ENCODE results near the gene EGLN3.
A peak's percentile ranks its signal among the peaks of the same experiment; 100 is the strongest.

EGLN3 gene

DNA sequence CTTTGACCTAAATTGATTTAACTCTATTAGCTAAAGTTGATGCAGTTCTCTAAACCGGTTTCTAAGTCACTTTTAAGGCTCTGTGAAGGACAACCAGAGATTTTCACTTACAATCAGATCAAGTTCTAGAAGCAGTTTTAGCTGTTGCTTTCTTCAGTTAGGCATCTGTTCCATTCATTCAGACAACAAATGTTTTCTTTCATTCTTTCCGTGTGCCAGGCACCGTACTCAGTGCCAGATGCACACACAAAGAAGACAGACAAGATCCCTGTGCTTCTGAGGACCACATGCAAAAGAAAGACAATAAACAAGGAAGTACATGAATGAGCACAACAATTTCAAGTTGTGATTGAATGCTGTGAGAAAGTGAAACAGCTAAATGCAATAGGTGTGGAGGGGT, 11.1 kb upstream of the EGLN3 start:
- Histone ChIP-seq H3K4me1 (ENCODE audit: insufficient read depth, low read length) (peaks cover 11% of the 10 kb centered on the region), H3K9me3 (ENCODE audit: insufficient read depth, low read depth, low read length) (no peaks in the 10 kb centered on the region), H3K27me3 (ENCODE audit: insufficient read depth, low read length) (no peaks in the 10 kb centered on the region), H3K36me3 (ENCODE audit: insufficient read depth, low read length) (no peaks in the 10 kb centered on the region), H3K4me3 (ENCODE audit: low read length) (no peak overlapping the region), H3K27ac (ENCODE audit: low read depth, low read length) (no peak overlapping the region), H3K9ac (ENCODE audit: low read depth, low read length) (no peak overlapping the region)
- 63% methylated on average over 3 of the region's 3 CpGs for WGBS

DNA sequence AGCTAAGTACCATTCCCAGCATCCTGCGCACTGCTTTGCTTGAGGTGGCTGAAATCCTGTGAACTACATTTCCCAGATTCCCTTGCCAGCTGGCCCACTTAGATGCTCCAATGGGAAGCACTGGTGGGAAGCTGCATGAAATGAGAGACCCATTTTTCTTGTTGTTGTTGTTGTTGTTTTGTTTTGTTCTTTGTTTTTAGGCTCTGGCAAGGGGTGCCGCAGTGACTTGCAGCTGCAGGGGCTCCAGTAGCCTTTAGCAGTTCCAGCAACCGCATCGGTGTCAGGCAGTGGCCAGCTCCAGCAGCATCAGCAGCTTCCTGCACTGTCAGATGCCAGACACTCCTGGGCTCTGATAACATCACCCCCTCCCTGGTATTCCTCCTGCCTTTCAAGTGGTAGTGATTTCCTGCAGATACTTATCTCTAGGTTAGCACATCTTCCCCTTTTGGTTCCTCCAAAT, 8.8 kb upstream of the EGLN3 start:
- Histone ChIP-seq H3K9me3 (ENCODE audit: insufficient read depth, low read depth, low read length) (no peaks in the 10 kb centered on the region), H3K27me3 (ENCODE audit: insufficient read depth, low read length) (no peaks in the 10 kb centered on the region), H3K4me3 (ENCODE audit: low read length) (no peak overlapping the region), H3K27ac (ENCODE audit: low read depth, low read length) (no peak overlapping the region), H3K4me1 (ENCODE audit: insufficient read depth, low read length) (peaks cover 4% of the 10 kb centered on the region), H3K9ac (ENCODE audit: low read depth, low read length) (no peak overlapping the region), H3K36me3 (ENCODE audit: insufficient read depth, low read length) (no peaks in the 10 kb centered on the region)
- WGBS, result 77% methylated on average over 4 of the region's 4 CpGs

DNA sequence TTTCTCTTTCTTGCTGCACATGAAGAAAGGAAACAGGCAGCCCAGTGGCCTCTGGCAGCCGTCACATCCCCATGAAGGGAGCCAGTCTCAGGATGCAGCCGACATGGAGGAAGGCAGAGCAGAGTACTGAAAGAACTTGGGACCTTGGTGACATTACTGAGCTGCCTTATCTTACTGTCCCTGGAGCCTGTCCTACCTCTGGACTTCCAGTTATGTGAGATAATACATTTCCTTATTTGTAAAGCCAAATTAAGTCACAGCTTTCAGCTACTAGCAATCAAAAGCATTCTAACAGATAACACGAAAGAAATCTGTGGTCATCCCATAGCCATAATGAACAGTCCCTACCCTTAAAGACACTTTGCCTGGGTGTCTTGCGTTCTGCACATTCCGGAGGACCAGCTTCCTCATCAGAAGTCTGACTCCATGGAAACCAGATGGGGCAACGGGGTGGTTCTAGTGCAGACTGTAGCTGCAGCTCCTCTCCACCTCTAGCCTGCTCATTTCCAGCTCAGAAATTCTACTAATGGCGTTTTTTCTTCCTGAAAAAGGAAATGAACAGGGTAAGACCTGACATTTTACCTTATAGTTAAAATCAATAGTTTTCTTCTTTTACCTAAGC, 7.8 kb upstream of the EGLN3 start:
- H3K9ac ChIP-seq (ENCODE audit: low read depth, low read length), result no peak overlapping the region
- peaks cover 4% of the 10 kb centered on the region for H3K4me1 ChIP-seq (ENCODE audit: insufficient read depth, low read length)
- H3K4me3 ChIP-seq (ENCODE audit: low read length), result no peak overlapping the region
- no peaks in the 10 kb centered on the region for H3K27me3 ChIP-seq (ENCODE audit: insufficient read depth, low read length)
- WGBS, result 94% methylated on average over 7 of the region's 7 CpGs
- H3K27ac ChIP-seq (ENCODE audit: low read depth, low read length), result no peak overlapping the region
- H3K36me3 ChIP-seq (ENCODE audit: insufficient read depth, low read length), result no peaks in the 10 kb centered on the region
- H3K9me3 ChIP-seq (ENCODE audit: insufficient read depth, low read depth, low read length), result no peaks in the 10 kb centered on the region

DNA sequence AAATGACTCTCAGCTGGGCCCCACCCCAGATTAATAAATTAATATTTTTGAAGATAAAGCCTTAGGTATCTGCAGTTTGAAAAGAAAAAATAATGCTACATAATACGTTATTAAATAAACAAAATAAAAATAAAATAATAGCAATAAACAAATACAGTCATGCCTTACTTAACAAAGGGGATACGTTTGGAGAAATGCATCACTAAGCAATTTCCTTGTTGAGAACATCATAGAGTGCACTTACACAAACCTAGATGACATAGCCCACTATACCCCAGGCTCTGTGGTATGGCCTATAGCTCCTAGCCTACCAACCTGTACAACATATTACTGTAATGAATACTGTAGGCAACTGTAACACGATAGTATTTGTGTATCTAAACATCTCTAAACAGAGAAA, 7.1 kb upstream of the EGLN3 start:
- H3K4me3 ChIP-seq (ENCODE audit: low read length), result no peak overlapping the region
- H3K9ac ChIP-seq (ENCODE audit: low read depth, low read length), result no peak overlapping the region
- H3K4me1 ChIP-seq (ENCODE audit: insufficient read depth, low read length), result peaks cover 4% of the 10 kb centered on the region
- no peak overlapping the region for H3K27ac ChIP-seq (ENCODE audit: low read depth, low read length)
- no peaks in the 10 kb centered on the region for H3K9me3 ChIP-seq (ENCODE audit: insufficient read depth, low read depth, low read length)
- H3K36me3 ChIP-seq (ENCODE audit: insufficient read depth, low read length), result no peaks in the 10 kb centered on the region
- H3K27me3 ChIP-seq (ENCODE audit: insufficient read depth, low read length), result no peaks in the 10 kb centered on the region
- WGBS, result 100% methylated on average over 2 of the region's 3 CpGs

DNA sequence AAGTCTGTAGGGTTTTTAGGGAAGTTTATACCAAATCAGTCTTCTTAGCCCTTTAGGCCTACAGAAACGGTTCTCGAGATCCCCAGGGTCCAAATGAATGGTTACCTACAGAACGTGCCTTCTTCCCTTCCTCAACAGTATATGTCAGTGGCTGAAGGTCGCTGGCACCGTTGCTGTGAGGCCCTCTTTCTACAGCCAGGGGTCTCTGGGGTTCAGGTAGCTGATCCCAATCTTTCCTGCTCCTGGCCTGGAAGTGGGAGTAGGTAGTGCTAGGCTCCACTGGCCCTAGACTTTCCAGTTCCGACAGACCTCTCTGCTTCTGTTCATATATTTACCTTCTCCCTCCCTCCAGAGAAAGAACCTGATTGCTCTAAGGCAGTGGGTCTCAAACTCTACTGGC, 6.4 kb upstream of the EGLN3 start:
- Histone ChIP-seq H3K9ac (ENCODE audit: low read depth, low read length) (no peak overlapping the region), H3K4me3 (ENCODE audit: low read length) (no peak overlapping the region), H3K4me1 (ENCODE audit: insufficient read depth, low read length) (peaks cover 4% of the 10 kb centered on the region), H3K36me3 (ENCODE audit: insufficient read depth, low read length) (no peaks in the 10 kb centered on the region), H3K27ac (ENCODE audit: low read depth, low read length) (no peak overlapping the region), H3K9me3 (ENCODE audit: insufficient read depth, low read depth, low read length) (no peaks in the 10 kb centered on the region), H3K27me3 (ENCODE audit: insufficient read depth, low read length) (no peaks in the 10 kb centered on the region)
- 90% methylated on average over 6 of the region's 6 CpGs for WGBS

DNA sequence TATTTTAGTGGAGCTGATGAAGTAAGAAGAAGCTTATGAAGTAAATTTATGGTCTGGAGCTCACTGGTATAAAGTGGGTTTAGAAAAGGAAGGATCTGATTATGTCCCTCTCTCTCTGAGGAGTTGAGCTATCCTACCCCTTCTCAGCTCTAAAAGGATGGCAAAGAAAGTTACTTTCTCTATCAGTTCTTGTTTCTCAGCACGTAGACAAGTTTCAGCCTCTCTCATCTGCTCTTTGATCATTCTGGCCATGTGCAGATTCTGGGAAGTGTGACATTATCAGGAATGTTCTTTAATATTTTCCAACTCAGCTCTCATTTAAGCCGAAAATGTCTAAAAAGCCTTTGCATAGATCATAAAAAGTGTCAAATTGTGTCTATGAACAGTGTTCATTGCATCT, 5.8 kb upstream of the EGLN3 start:
- H3K4me3 ChIP-seq (ENCODE audit: low read length), result no peak overlapping the region
- no peaks in the 10 kb centered on the region for H3K9me3 ChIP-seq (ENCODE audit: insufficient read depth, low read depth, low read length)
- peaks cover 7% of the 10 kb centered on the region for H3K4me1 ChIP-seq (ENCODE audit: insufficient read depth, low read length)
- H3K36me3 ChIP-seq (ENCODE audit: insufficient read depth, low read length), result no peaks in the 10 kb centered on the region
- WGBS, result 85% methylated on average over 1 of the region's 2 CpGs
- no peak overlapping the region for H3K9ac ChIP-seq (ENCODE audit: low read depth, low read length)
- H3K27ac ChIP-seq (ENCODE audit: low read depth, low read length), result no peak overlapping the region
- no peaks in the 10 kb centered on the region for H3K27me3 ChIP-seq (ENCODE audit: insufficient read depth, low read length)

DNA sequence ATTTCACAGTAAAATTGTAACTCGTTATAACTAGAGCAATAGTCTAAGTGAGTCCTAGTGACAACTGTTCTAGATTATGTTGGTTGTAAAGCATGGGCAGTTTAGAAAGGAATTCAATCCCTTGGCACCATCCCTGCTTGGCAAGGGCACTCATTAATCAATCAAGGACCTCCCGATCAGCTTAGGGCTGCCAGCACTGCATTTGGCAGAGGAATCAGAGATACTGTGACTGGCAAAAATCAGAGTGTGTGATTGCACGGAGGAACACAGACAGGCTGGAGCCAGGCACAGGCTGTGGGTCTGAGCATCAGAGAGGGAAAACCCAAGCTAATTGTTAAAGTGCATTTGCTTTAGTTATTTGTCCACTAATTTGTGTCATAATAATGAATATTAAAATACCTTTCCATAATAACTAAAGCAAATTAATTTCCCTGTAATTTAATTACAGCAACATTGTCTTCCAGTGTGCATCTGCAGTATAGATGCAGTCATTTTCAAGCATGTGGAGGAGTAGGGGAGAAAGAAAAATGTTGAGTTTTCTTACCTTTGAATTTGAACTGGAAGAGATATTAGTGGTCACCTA, 3.2 kb upstream of the EGLN3 start:
- 96% methylated on average over 3 of the region's 3 CpGs for WGBS
- H3K27me3 ChIP-seq (ENCODE audit: insufficient read depth, low read length), result peaks cover 14% of the 10 kb centered on the region

DNA sequence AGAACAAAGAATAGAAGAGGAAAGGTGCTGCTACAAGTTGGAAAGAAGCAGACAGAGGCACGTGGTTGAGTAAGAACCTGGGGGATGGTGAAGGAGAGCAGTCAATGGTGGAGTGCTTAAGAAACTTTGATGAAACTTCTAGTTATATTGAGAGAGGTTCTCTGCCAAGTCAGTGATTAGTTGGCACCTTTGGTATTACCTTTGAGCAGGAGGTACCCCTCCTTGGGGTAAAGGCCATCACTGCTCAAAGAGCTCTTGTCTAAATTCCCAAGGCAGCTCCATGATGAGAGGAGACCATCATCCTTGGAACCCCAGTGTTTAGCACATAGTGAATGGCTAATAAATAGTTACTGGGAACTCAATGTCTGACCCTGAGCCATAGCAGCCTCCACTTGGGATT, 1.7 kb upstream of the EGLN3 start:
- Histone ChIP-seq H3K4me3 (ENCODE audit: low read length) (no peak overlapping the region), H3K27me3 (ENCODE audit: insufficient read depth, low read length) (peaks cover 15% of the 10 kb centered on the region), H3K9ac (ENCODE audit: low read depth, low read length) (no peak overlapping the region), H3K36me3 (ENCODE audit: insufficient read depth, low read length) (no peaks in the 10 kb centered on the region), H3K9me3 (ENCODE audit: insufficient read depth, low read depth, low read length) (no peaks in the 10 kb centered on the region), H3K4me1 (ENCODE audit: insufficient read depth, low read length) (peaks cover 24% of the 10 kb centered on the region), H3K27ac (ENCODE audit: low read depth, low read length) (no peak overlapping the region)
- 91% methylated on average over 1 of the region's 1 CpG for WGBS

More for the DNA sequence above, 3.2 kb upstream of the EGLN3 start:
- Histone ChIP-seq H3K4me3 (ENCODE audit: low read length) (no peak overlapping the region), H3K9ac (ENCODE audit: low read depth, low read length) (no peak overlapping the region), H3K27ac (ENCODE audit: low read depth, low read length) (no peak overlapping the region), H3K36me3 (ENCODE audit: insufficient read depth, low read length) (no peaks in the 10 kb centered on the region), H3K9me3 (ENCODE audit: insufficient read depth, low read depth, low read length) (no peaks in the 10 kb centered on the region), H3K4me1 (ENCODE audit: insufficient read depth, low read length) (peaks cover 13% of the 10 kb centered on the region)

DNA sequence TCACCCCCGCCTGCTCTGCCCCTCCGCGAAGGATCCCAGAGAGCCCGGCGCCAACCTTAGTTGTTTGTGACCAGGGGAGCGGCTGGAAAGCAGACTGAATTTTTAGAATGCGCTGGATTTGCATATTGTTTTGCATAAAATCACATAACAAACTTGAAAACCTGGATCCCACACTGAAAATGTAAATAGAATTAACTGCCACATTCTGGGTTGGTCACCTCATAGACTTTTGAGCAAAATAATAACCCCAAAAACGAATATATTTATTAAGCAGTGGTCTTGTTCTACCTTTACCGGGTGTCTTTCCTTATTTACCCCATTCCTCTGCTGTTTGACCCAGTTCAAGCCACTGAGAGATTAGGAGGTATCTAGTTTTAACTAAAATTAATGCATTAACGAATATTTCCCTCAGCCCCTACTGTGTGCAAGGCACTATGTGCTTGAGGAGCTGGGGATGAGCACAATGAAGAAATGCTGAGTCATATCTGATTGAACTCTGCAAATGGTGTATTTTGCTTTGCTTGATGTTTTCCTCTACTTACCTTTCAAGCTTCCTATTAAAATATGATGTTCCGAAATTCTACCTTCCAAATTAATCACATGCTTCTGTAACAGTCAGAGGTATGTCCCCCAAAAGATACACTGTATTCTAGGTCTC, 438 bp upstream of the EGLN3 start:
- WGBS, result 12% methylated on average over 8 of the region's 11 CpGs
- H3K4me1 ChIP-seq (ENCODE audit: insufficient read depth, low read length), result peaks cover 33% of the 10 kb centered on the region
- no peaks in the 10 kb centered on the region for H3K9me3 ChIP-seq (ENCODE audit: insufficient read depth, low read depth, low read length)
- peak overlapping the region; percentile 42 for H3K4me3 ChIP-seq (ENCODE audit: low read length)
- peak overlapping the region; percentile 40 for H3K27ac ChIP-seq (ENCODE audit: low read depth, low read length)
- peaks cover 15% of the 10 kb centered on the region for H3K27me3 ChIP-seq (ENCODE audit: insufficient read depth, low read length)
- H3K36me3 ChIP-seq (ENCODE audit: insufficient read depth, low read length), result 0 out of 2 replicates have a peak, but pooled peaks cover 2% of the 10 kb centered on the region
- peak overlapping the region; percentile 28 for H3K9ac ChIP-seq (ENCODE audit: low read depth, low read length)

DNA sequence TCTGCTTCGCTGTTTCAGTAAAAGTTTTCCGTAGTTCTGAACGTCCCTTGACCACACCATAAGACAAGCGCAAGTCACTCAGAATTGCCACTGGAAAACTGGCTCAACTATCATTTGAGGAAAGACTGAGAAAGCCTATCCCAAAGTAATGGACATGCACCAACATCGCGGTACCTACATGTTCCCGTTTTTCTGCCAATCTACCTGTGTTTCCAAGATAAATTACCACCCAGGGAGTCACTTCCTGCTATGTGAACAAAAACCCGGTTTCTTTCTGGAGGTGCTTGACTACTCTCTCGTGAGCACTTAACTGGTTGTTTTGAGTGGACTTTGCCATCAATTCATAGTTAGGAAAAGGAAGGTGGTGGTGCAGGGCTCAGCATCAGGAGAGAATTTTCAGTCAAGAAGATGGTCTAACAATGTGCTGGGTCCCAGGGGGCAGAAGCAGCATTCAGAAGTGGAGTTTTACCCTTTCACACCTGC, 1.4 kb downstream of the EGLN3 start:
- Histone ChIP-seq H3K9me3 (ENCODE audit: insufficient read depth, low read depth, low read length) (no peaks in the 10 kb centered on the region), H3K36me3 (ENCODE audit: insufficient read depth, low read length) (peaks cover 8% of the 10 kb centered on the region; the same call in 1 of the 2 replicates), H3K4me3 (ENCODE audit: low read length) (peak overlapping the region; percentile 78), H3K27me3 (ENCODE audit: insufficient read depth, low read length) (peaks cover 15% of the 10 kb centered on the region), H3K4me1 (ENCODE audit: insufficient read depth, low read length) (peaks cover 38% of the 10 kb centered on the region), H3K9ac (ENCODE audit: low read depth, low read length) (peak overlapping the region; percentile 73), H3K27ac (ENCODE audit: low read depth, low read length) (no peak overlapping the region)
- 52% methylated on average over 9 of the region's 9 CpGs for WGBS

DNA sequence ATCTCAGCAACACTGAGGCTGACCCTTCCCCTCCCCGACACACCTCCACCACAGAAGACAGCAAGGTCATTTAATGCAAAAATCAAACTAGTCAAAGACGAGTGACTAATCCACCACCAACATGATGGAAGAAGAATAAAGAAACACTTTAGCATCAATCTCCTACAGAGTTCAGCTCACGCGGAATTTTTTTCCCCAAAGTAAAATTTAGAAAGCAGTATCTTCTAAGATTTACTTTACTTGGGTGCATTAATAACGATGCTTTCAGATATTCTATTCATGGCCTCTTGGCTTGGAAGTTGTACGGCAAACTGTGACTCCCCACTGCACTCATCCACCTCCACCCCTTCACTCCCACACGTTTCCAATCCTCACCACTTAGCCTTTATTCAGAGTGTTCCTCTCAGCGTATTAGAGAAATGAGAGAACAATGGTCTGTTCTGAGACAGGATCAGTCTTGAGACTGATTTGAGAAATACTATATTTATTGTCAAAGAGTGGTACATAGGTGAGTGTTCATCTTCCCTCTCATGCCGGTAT, 1.9 kb downstream of the EGLN3 start:
- H3K27me3 ChIP-seq (ENCODE audit: insufficient read depth, low read length), result peaks cover 15% of the 10 kb centered on the region
- H3K9me3 ChIP-seq (ENCODE audit: insufficient read depth, low read depth, low read length), result no peaks in the 10 kb centered on the region
- peak overlapping the region; percentile 73 for H3K9ac ChIP-seq (ENCODE audit: low read depth, low read length)
- 57% methylated on average over 9 of the region's 9 CpGs for WGBS
- peak overlapping the region; percentile 78 for H3K4me3 ChIP-seq (ENCODE audit: low read length)
- H3K36me3 ChIP-seq (ENCODE audit: insufficient read depth, low read length), result peaks cover 8% of the 10 kb centered on the region; the same call in 1 of the 2 replicates
- H3K4me1 ChIP-seq (ENCODE audit: insufficient read depth, low read length), result peaks cover 38% of the 10 kb centered on the region
- no peak overlapping the region for H3K27ac ChIP-seq (ENCODE audit: low read depth, low read length)

Data from HUES64 (cell line).